Neural cell (in vitro differentiated cells): Measurements from ENCODE around the gene SCP2. TPM values are rescaled to one million over a fixed set of nuclear protein-coding genes. Genes with fewer than 3 reads are reported as not detected.

ENCODE experiments used
- H2AFZ ChIP-seq: fragments of 200-600, 300-800 bp; sonication (generic), shearing (Covaris generic); 2 replicates; pipeline ENCODE4 v1.6.0; 2014; ENCODE audit warnings: low read depth, mild to moderate bottlenecking, antibody characterized with exemption, low read length, moderate library complexity
- H3F3A ChIP-seq: fragments of 200-600 bp; shearing (Covaris generic); 2 replicates; pipeline ENCODE4 v1.6.1; 2016; ENCODE audit warnings: mild to moderate bottlenecking, moderate library complexity, mixed read lengths, antibody characterized with exemption, low read length; ENCODE audit not compliant: insufficient read depth, poor library complexity, severe bottlenecking
- H3K27ac ChIP-seq: fragments of 200-600, 300-800 bp; sonication (generic), shearing (Covaris generic); 2 replicates; pipeline ENCODE4 v1.5.1; 2014; ENCODE audit warnings: mild to moderate bottlenecking, low read length, moderate library complexity
- H3K27me3 ChIP-seq: fragments of 300-800, 200-600 bp; sonication (generic), shearing (Covaris generic); 2 replicates; pipeline ENCODE4 v1.6.0; 2014; ENCODE audit warnings: mild to moderate bottlenecking, low read depth, low read length, moderate library complexity; ENCODE audit not compliant: insufficient read depth
- H3K36me3 ChIP-seq: fragments of 300-800, 200-600 bp; sonication (generic), shearing (Covaris generic); 2 replicates; pipeline ENCODE4 v1.5.1; 2014; ENCODE audit warnings: mild to moderate bottlenecking, antibody characterized with exemption, low read length, moderate library complexity; ENCODE audit not compliant: insufficient read depth
- H3K4me2 ChIP-seq: fragments of 300-800, 200-600 bp; sonication (generic), shearing (Covaris generic); 2 replicates; pipeline ENCODE4 v1.6.0; 2014; ENCODE audit warnings: mild to moderate bottlenecking, low read length
- H3K4me3 ChIP-seq: fragments of 300-800, 200-600 bp; sonication (generic), shearing (Covaris generic); 2 replicates; pipeline ENCODE4 v1.5.1; 2014; ENCODE audit warnings: mild to moderate bottlenecking, low read length, moderate library complexity
- H3K79me2 ChIP-seq: fragments of 200-600 bp; shearing (Covaris generic); replicated peaks from 2 replicates; pipeline ENCODE4 v1.6.0; 2014; ENCODE audit warnings: mild to moderate bottlenecking, low read length, moderate library complexity; ENCODE audit not compliant: insufficient read depth
- H3K9ac ChIP-seq: fragments of 300-800, 200-600 bp; sonication (generic), shearing (Covaris generic); 2 replicates; pipeline ENCODE4 v1.6.1; 2016; ENCODE audit warnings: mild to moderate bottlenecking, low read length, mixed read lengths
- H3K9me2 ChIP-seq: fragments of 200-600 bp; shearing (Covaris generic); 2 replicates; pipeline ENCODE4 v1.6.1; 2016; ENCODE audit warnings: mild to moderate bottlenecking, low read length, mixed read lengths; ENCODE audit not compliant: insufficient read depth
- H3K9me3 ChIP-seq: fragments of 200-600, 300-800 bp; sonication (generic), shearing (Covaris generic); 2 replicates; pipeline ENCODE4 v1.6.1; 2016; ENCODE audit warnings: mild to moderate bottlenecking, mixed run types, low read length, moderate library complexity, mixed read lengths
- H4K20me1 ChIP-seq: fragments of 200-600 bp; shearing (Covaris generic); 2 replicates; pipeline ENCODE4 v1.6.1; 2016; ENCODE audit warnings: mild to moderate bottlenecking, mixed run types; ENCODE audit not compliant: insufficient read depth
- CTCF ChIP-seq: fragments of 450-650 bp; IDR thresholded peaks from 2 replicates; pipeline ENCODE4 v1.5.1; 2014; ENCODE audit warnings: antibody characterized with exemption, mild to moderate bottlenecking, moderate library complexity; ENCODE audit not compliant: poor library complexity, severe bottlenecking
- EP300 ChIP-seq: fragments of 450-650 bp; conservative IDR thresholded peaks from 2 replicates; pipeline ENCODE4 v1.6.1; 2014; ENCODE audit warnings: antibody characterized with exemption, mild to moderate bottlenecking, moderate library complexity; ENCODE audit not compliant: poor library complexity, severe bottlenecking
- EZH2 ChIP-seq: fragments of 200-600, 300-800 bp; shearing (Covaris generic), sonication (generic); IDR thresholded peaks from 2 replicates; pipeline ENCODE4 v1.6.1; 2014; ENCODE audit warnings: antibody characterized with exemption, low read length, borderline replicate concordance, mild to moderate bottlenecking; ENCODE audit not compliant: insufficient read depth, poor library complexity, severe bottlenecking
- MXI1 ChIP-seq: fragments of 450-650 bp; conservative IDR thresholded peaks from 2 replicates; pipeline ENCODE4 v1.6.1; 2014; ENCODE audit warnings: antibody characterized with exemption, mild to moderate bottlenecking; ENCODE audit not compliant: poor library complexity, severe bottlenecking
- RAD21 ChIP-seq: fragments of 450-650 bp; conservative IDR thresholded peaks from 2 replicates; pipeline ENCODE4 v1.6.1; 2014; ENCODE audit warnings: antibody characterized with exemption, mild to moderate bottlenecking, moderate library complexity
- REST ChIP-seq: IDR thresholded peaks from 2 replicates; pipeline ENCODE4 v1.6.1; 2012; ENCODE audit warnings: borderline replicate concordance
- SMC3 ChIP-seq: fragments of 450-650 bp; conservative IDR thresholded peaks from 2 replicates; pipeline ENCODE4 v1.6.1; 2014; ENCODE audit warnings: antibody characterized with exemption, mild to moderate bottlenecking, moderate library complexity; ENCODE audit not compliant: poor library complexity
- polyA plus RNA-seq: library from polyadenylated mRNA; depleted of rRNA; stranded (reverse); fragments of >200 nt; gene quantifications from 2 replicates; pipeline ENCODE4 v1.2.3, GENCODE V29; 2014

The SCP2 gene
- polyA plus RNA-seq, 1 donor from 2014 or later: 182 TPM

GRCh38 chr1:53050310-53050709 is 123.2 kb downstream of the SCP2 start:
- Histone ChIP-seq H3K27me3 (no peaks in the 10 kb centered on the region), H3K27ac (no peak overlapping the region), H3K4me2 (no peak overlapping the region), H3K9ac (no peak overlapping the region), H3K9me3 (no peaks in the 10 kb centered on the region), H3K36me3 (peaks cover 6% of the 10 kb centered on the region), H3K79me2 (no peaks in the 10 kb centered on the region), H3K4me3 (no peak overlapping the region), H3K9me2 (no peaks in the 10 kb centered on the region), H2AFZ (no peak overlapping the region), H4K20me1 (no peaks in the 10 kb centered on the region), H3F3A (no peaks in the 10 kb centered on the region)
- TF ChIP-seq REST: no peak
- TF ChIP-seq MXI1: no peak
- TF ChIP-seq CTCF: no peak

GRCh38 chr1:53051676-53052075 is 124.6 kb downstream of the SCP2 start:
- Histone ChIP-seq H3F3A (no peaks in the 10 kb centered on the region), H3K9ac (no peak overlapping the region), H3K9me2 (no peaks in the 10 kb centered on the region), H3K27ac (no peak overlapping the region), H3K4me3 (no peak overlapping the region), H2AFZ (no peak overlapping the region), H3K4me2 (no peak overlapping the region), H3K9me3 (no peaks in the 10 kb centered on the region), H3K27me3 (no peaks in the 10 kb centered on the region), H3K36me3 (peaks cover 6% of the 10 kb centered on the region), H4K20me1 (no peaks in the 10 kb centered on the region), H3K79me2 (no peaks in the 10 kb centered on the region)
- TF ChIP-seq CTCF (no peak), RAD21 (no peak), SMC3 (no peak), EZH2 (no peak), MXI1 (no peak), EP300 (no peak)
